GM20000 (cell line): ENCODE measurements around the gene REC114.

Experiments
- DNase-seq: peaks from one replicate; pipeline ENCODE4 v3.0.0; 2012; ENCODE audit warnings: low spot score
- CTCF ChIP-seq: IDR thresholded peaks from 2 replicates; pipeline ENCODE4 v1.5.1; 2012; ENCODE audit warnings: mild to moderate bottlenecking, control low read depth; ENCODE audit errors: extremely low read depth, missing control alignments

REC114 gene

GRCh38 chr15:73460662-73461061 lies 17.7 kb downstream of the REC114 start:
- no peak for TF ChIP-seq CTCF
- DNase-seq = no peak

GRCh38 chr15:73464602-73465001 lies 21.6 kb downstream of the REC114 start:
- TF ChIP-seq CTCF = no peak
- DNase-seq = no peak

GRCh38 chr15:73467758-73468157 lies 24.8 kb downstream of the REC114 start:
- DNase-seq = no peak
- TF ChIP-seq CTCF = no peak

GRCh38 chr15:73474785-73475184 lies 31.8 kb downstream of the REC114 start:
- no peak for DNase-seq
- no peak for TF ChIP-seq CTCF

GRCh38 chr15:73476704-73477216 lies 33.8 kb downstream of the REC114 start:
- no peak for DNase-seq

GRCh38 chr15:73480050-73480449 lies 37.1 kb downstream of the REC114 start:
- no peak for DNase-seq
- TF ChIP-seq CTCF = no peak

More at GRCh38 chr15:73476704-73477216, 33.8 kb downstream of the REC114 start:
- no peak for TF ChIP-seq CTCF

- DNase-seq = no peak
- no peak for TF ChIP-seq CTCF
These were observed 39.2 kb downstream of the REC114 start for GRCh38 chr15:73482166-73482565.
